Colon (tissue), 2 donors: ENCODE results near the gene CRYM.
"Not testable (repeated sequence)": the region's sequence is repeated elsewhere in the genome, so short reads cannot be mapped to it uniquely, and the experiment has no call there.

Source experiments
- FAIRE-seq: peaks from 2 replicates; lab custom pipeline; 2012; peaks lifted over from hg19 to GRCh38; lab: Jason Lieb, UNC
- donor health status: control.
- donor health status: control.

CRYM gene

GRCh38 chr16:21277927-21278706, at the start of gene CRYM:
CRYM (minus strand) TSS chr16:21278290; CDS start chr16:21278251, 39 bp downstream.
- no peak for FAIRE-seq

- no peak for FAIRE-seq
Measured at GRCh38 chr16:21327046-21327445, 49.0 kb upstream of the CRYM start.

- no peak for FAIRE-seq
Measured at GRCh38 chr16:21326459-21326858, 48.4 kb upstream of the CRYM start.

GRCh38 chr16:21324267-21324666, 46.2 kb upstream of the CRYM start:
- no peak for FAIRE-seq

GRCh38 chr16:21322251-21322650, 44.2 kb upstream of the CRYM start:
- not testable (repeated sequence) for FAIRE-seq

- FAIRE-seq = no peak
Measured at GRCh38 chr16:21321736-21322135, 43.6 kb upstream of the CRYM start.

GRCh38 chr16:21314339-21314738, 36.2 kb upstream of the CRYM start:
- FAIRE-seq = no peak

GRCh38 chr16:21312863-21313372, 34.8 kb upstream of the CRYM start:
- FAIRE-seq = not testable (repeated sequence)

- not testable (repeated sequence) for FAIRE-seq
Measured at GRCh38 chr16:21312046-21312445, 34.0 kb upstream of the CRYM start.

GRCh38 chr16:21306712-21307111, 28.6 kb upstream of the CRYM start:
- FAIRE-seq = not testable (repeated sequence)

GRCh38 chr16:21302898-21303528, 24.9 kb upstream of the CRYM start:
- no peak for FAIRE-seq

- no peak for FAIRE-seq
Measured at GRCh38 chr16:21302454-21302853, 24.4 kb upstream of the CRYM start.

GRCh38 chr16:21301895-21302291, 23.8 kb upstream of the CRYM start:
- FAIRE-seq = no peak

GRCh38 chr16:21301168-21301894, 23.2 kb upstream of the CRYM start:
- FAIRE-seq = no peak

GRCh38 chr16:21300309-21301167, 22.4 kb upstream of the CRYM start:
- FAIRE-seq = peak; percentile 93

GRCh38 chr16:21289789-21290188, 11.7 kb upstream of the CRYM start:
- not testable (repeated sequence) for FAIRE-seq

- FAIRE-seq = no peak
Measured at GRCh38 chr16:21285314-21285713, 7.2 kb upstream of the CRYM start.

GRCh38 chr16:21284414-21284813, 6.3 kb upstream of the CRYM start:
- no peak for FAIRE-seq

- no peak for FAIRE-seq
Measured at GRCh38 chr16:21283521-21284289, 5.6 kb upstream of the CRYM start.

- no peak for FAIRE-seq
Measured at GRCh38 chr16:21281698-21282389, 3.8 kb upstream of the CRYM start.
